HG03432 (cell line): Measurements from ENCODE around the gene ST8SIA5.

Experiments used
- ATAC-seq: cut with Tn5 transposase; IDR thresholded peaks from one replicate; pipeline ENCODE4 v1.9.1; 2021; ENCODE audit warnings: mild to moderate bottlenecking, moderate library complexity; ENCODE audit not compliant: unreplicated experiment

Gene ST8SIA5

DNA sequence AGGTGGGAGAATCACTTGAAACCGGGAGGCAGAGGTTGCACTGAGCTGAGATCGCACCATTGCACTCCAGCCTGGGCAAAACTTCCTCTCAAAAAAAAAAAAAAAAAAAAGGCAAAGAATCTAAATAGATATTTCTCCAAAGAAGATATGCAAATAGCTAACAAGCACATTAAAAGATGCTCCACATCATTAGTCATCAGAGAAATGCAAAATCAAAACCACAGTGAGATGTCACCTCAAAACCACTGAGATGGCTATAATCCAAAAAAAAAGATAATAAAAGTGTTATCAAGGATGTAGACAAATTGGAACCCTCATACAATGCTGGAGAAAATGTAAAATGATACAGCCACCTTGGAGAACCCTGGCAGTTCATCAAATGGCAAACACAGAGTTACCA lies 8.4 kb downstream of the ST8SIA5 start:
- ATAC-seq = no peak

- ATAC-seq = no peak
Observed at GRCh38 chr18:46740046-46740445, 16.8 kb downstream of the ST8SIA5 start.

- no peak for ATAC-seq
Observed at GRCh38 chr18:46738491-46738890, 18.4 kb downstream of the ST8SIA5 start.

DNA sequence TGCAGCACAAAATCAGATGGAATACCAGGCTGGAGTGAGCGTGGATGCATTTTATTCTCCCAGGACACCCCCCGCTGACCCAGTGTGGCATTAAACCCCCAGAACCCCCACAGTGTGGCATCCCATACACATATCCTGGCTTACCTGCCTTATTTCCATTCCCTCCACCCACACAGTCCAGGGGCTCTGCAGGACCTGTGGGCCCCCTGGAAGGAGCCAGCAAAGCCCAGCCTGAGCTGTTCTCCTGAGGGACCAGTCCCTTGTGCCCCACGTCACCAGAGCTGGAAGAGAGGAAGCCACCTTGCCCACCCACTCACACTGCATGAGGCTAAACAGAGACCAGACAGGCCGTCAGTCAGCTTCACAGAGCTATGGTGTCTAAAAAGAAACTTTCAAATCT lies 20.1 kb downstream of the ST8SIA5 start:
- ATAC-seq = no peak

DNA sequence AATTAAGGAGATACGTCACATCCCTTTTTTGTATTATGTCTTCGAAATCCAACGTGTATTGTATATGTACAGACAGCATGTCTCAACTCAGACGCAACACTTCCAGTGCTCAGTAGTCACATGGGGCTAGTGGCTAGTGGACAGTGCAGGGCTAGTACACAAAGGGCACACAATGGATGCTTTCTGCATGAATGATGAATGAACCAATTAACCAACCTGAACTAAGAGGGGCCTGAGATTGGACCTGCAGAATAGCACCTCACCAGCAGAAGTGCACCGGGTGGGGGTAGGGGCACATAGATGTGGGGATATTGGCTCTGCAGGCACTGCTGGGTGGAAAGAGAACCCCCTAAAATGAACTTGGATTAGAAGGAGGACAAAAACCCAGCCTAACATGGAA lies 20.7 kb downstream of the ST8SIA5 start:
- ATAC-seq = no peak

DNA sequence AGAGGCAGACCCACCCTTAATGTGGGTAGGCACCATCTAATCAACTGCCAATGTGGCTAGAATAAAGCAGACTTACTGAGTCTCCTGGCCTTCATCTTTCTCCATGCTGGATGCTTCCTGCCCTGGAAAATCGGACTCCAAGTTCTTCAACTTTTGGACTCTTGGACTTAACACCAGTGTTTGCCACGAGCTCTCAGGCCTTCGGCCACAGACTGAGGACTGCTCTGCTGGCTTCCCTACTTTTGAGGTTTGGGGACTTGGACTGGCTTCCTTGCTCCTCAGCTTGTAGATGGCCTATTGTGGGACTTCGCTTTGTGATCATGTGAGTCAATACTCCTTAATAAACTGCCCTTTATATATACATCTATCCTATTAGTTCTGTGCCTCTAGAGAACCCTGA lies 21.9 kb downstream of the ST8SIA5 start:
- no peak for ATAC-seq

GRCh38 chr18:46733872-46734271 lies 23.0 kb downstream of the ST8SIA5 start:
- ATAC-seq = no peak

GRCh38 chr18:46732801-46733200 lies 24.1 kb downstream of the ST8SIA5 start:
- no peak for ATAC-seq

- no peak for ATAC-seq
Observed at GRCh38 chr18:46732201-46732600, 24.7 kb downstream of the ST8SIA5 start.

- ATAC-seq = no peak
Observed at GRCh38 chr18:46731316-46731715, 25.5 kb downstream of the ST8SIA5 start.

DNA sequence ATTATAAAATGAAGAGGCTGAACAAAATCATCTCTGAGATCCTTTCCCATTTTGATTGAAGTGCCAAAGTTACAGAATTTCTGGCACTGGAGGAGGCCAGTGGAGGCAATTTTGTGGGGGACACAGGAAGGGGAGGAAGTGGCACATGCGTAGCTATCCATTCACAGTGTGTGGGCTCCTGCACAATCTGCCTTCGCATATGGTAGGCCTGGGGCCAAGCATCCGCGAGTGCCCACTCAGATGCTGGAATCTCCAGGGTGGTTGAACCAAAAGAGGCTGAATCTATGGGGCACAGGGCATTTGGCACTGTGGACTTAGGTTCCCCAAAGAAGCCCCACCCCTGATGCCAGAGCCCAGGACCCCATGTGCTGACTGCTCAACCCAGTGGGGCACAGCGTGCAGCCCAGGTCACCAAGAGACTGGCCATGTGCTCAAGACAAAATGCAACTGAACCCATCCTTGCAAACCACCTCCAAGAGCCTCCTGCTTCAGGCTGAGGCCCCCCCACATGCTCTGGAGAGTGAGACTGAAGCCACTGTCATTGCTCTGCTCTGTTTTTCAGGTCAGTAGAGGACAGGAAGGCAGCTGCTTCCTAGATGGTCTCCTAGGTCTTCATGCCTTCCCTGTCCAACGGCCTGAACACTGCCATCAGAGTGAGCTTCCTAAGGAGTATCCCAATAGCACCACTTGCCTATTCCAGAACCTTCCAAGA lies 28.5 kb downstream of the ST8SIA5 start:
- no peak for ATAC-seq

- ATAC-seq = no peak
Observed at GRCh38 chr18:46727177-46727576, 29.7 kb downstream of the ST8SIA5 start.

GRCh38 chr18:46725310-46725709 lies 31.5 kb downstream of the ST8SIA5 start:
- no peak for ATAC-seq

- no peak for ATAC-seq
Observed at GRCh38 chr18:46723856-46724415, 32.9 kb downstream of the ST8SIA5 start.

GRCh38 chr18:46722051-46722450 lies 34.8 kb downstream of the ST8SIA5 start:
- ATAC-seq = no peak

- no peak for ATAC-seq
Observed at GRCh38 chr18:46721331-46721730, 35.5 kb downstream of the ST8SIA5 start.

DNA sequence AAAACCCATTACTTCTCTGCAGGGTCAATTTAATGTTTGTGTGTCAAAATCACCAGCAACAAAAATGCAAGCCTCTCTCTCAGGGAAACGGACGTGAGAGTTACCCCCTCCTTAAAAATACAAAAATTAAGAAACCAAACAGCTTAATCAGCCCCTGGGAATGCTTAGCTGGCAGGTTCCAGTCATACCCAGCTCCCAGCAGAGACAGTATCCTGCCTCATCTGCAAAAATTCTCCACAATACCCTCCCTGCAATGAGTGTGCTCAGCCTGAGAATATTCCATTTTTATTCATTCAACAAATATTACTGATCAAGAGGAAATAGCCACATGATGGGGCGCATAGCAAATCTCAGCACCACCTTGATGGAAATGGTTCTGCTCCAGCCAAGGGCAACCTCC lies 36.3 kb downstream of the ST8SIA5 start:
- ATAC-seq = no peak

GRCh38 chr18:46720092-46720491 lies 36.8 kb downstream of the ST8SIA5 start:
- no peak for ATAC-seq

DNA sequence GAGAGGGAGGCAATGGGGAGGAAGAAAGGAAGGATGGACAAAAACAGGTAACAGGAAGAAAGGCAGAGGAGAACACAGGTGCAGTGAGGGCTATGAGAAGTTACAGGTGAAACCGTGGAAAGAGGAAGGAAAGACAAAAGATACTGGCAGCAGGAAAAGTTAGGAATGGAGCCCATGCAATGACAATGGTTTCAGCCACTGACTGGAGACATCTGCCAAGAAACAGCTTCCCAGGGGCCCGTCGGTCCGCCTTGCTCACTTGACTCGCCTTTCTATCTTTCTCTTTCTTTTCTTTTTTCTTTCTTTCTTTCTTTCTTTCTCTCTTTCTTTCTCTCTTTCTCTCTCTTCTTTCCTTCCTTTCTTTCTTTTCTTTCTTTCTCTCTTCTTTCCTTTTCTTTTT lies 37.5 kb downstream of the ST8SIA5 start:
- ATAC-seq = no peak

GRCh38 chr18:46718501-46719341 lies 38.1 kb downstream of the ST8SIA5 start:
- no peak for ATAC-seq

- ATAC-seq = no peak
Observed at GRCh38 chr18:46716827-46717226, 40.0 kb downstream of the ST8SIA5 start.

DNA sequence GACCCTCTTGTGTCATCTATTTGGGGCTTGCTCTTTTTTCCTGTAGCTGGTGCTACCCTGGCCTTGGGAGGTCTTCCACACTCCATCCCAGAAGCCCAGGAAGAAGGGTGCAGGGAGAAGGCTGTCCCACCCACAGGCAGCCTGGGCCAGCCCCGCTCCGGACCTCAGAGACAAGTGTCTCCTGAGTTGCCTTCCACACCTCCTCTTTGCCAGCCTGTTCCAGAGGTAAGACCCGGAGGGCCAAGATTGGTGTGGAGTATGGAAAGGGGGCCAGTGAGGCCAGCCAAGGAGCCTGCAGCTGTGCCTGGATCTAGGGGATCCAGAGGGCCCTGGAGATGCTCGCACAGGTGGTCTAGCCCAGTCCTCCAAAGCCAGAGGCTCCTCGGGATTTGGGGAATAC lies 40.5 kb downstream of the ST8SIA5 start:
- ATAC-seq = no peak
